GM19328 (cell line): ENCODE results near the gene CD38.
"Not testable (repeated sequence)": the region's sequence is repeated elsewhere in the genome, so short reads cannot be mapped to it uniquely, and the experiment has no call there.

ENCODE experiments used
- ATAC-seq: cut with Tn5 transposase; IDR thresholded peaks from one replicate; pipeline ENCODE4 v1.9.1; 2021; ENCODE audit warnings: mild to moderate bottlenecking, moderate library complexity; ENCODE audit not compliant: unreplicated experiment

Gene CD38

GRCh38 chr4:15861198-15861597 is 83.1 kb downstream of the CD38 start:
- ATAC-seq = not testable (repeated sequence)

- no peak for ATAC-seq
Measured at GRCh38 chr4:15864651-15865566, 86.8 kb downstream of the CD38 start.

- ATAC-seq = no peak
Measured at GRCh38 chr4:15868111-15868510, 90.0 kb downstream of the CD38 start.

- no peak for ATAC-seq
Measured at GRCh38 chr4:15868826-15869413, 90.8 kb downstream of the CD38 start.

GRCh38 chr4:15870079-15870478 is 92.0 kb downstream of the CD38 start:
- no peak for ATAC-seq

- ATAC-seq = no peak
Measured at GRCh38 chr4:15870921-15871664, 93.0 kb downstream of the CD38 start.

- ATAC-seq = no peak
Measured at GRCh38 chr4:15873117-15873516, 95.0 kb downstream of the CD38 start.

GRCh38 chr4:15874671-15875070 is 96.5 kb downstream of the CD38 start:
- no peak for ATAC-seq

GRCh38 chr4:15875663-15876460 is 97.7 kb downstream of the CD38 start:
- ATAC-seq = no peak

GRCh38 chr4:15878011-15878410 is 99.9 kb downstream of the CD38 start:
- no peak for ATAC-seq

- ATAC-seq = no peak
Measured at GRCh38 chr4:15881820-15882219, 103.7 kb downstream of the CD38 start.

GRCh38 chr4:15882675-15883086 is 104.6 kb downstream of the CD38 start:
- ATAC-seq = peak; percentile 96

- ATAC-seq = no peak
Measured at GRCh38 chr4:15883610-15884243, 105.6 kb downstream of the CD38 start.

GRCh38 chr4:15884666-15885065 is 106.5 kb downstream of the CD38 start:
- ATAC-seq = no peak

GRCh38 chr4:15885422-15885821 is 107.3 kb downstream of the CD38 start:
- ATAC-seq = no peak

- no peak for ATAC-seq
Measured at GRCh38 chr4:15888515-15888914, 110.4 kb downstream of the CD38 start.

GRCh38 chr4:15890246-15890829 is 112.2 kb downstream of the CD38 start:
- ATAC-seq = no peak

GRCh38 chr4:15891312-15891711 is 113.2 kb downstream of the CD38 start:
- ATAC-seq = no peak

- no peak for ATAC-seq
Measured at GRCh38 chr4:15893962-15894361, 115.8 kb downstream of the CD38 start.

GRCh38 chr4:15894393-15894792 is 116.3 kb downstream of the CD38 start:
- ATAC-seq = no peak
